ENCODE results near the gene MYO1H.

The MYO1H gene

DNA sequence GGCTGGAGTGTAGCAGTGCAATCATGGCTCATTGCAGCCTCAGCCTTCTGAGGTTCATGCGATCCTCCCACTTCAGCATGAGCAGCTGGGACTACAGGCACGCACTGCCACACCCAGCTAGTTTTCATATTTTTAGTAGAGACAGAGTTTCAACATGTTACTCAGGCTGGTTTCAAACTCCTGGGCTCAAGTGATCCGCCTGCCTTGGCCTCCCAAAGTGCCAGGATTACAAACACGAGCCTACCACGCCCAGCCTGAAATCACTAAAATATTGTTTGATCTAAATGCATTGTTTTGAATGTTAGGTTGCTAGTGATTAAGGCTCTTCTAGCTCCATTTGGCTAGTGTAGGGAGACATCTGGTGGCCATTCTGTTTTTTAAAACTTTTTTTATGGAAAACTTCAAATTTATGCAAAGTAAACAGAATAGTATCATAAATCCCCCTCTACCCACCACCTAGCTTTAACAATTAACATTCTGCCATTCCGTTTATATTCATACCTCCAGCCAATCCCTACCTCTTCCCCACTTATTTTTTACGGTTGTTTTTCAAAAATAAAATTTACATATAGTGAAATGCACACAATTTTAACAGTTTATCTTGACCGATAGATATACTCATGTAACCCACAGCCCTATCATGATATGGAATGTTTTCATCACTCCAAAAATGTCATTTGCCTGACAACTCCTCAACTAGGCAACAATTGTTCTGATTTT, 37.8 kb downstream of the MYO1H start:
- no peak for TF ChIP-seq TAF1 (IDR thresholded peaks at IDR 0.05; ENCODE audit: borderline replicate concordance, insufficient read depth, low read length)
- no peak for TF ChIP-seq POLR2AphosphoS5 (IDR thresholded peaks at IDR 0.05; ENCODE audit: low read depth, low read length)
- TF ChIP-seq SIN3A (IDR thresholded peaks at IDR 0.05; ENCODE audit: borderline replicate concordance, insufficient read depth, low read length) = no peak
- no peak for TF ChIP-seq FOXP2 (optimal IDR thresholded peaks at IDR 0.05; ENCODE audit: borderline replicate concordance, extremely low read depth, extremely low read length, insufficient read depth)
- no peak for TF ChIP-seq REST (IDR thresholded peaks at IDR 0.05; ENCODE audit: insufficient read depth in 1 of 2, low read depth in 2 of 2, low read length in 2 of 2)

DNA sequence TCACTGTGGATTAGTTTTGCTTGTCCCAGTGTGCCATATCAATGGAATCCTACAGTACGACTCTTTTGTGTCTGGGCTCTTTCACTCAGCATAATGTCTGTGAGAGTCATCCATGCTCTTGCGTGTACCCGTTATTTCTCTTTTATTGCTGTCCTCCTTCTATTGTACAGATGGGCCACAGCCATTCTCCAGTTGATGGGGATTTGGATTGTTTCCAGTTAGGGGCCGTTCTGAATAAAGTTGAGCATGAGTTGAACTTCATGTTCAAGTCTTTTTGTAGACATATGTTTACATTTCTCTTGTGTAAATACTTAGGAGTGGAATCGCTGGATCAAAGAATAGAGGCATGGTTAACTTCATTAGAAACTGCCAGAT, 38.3 kb downstream of the MYO1H start:
- TF ChIP-seq TAF1 (IDR thresholded peaks at IDR 0.05; ENCODE audit: borderline replicate concordance, insufficient read depth, low read length) (no peak), POLR2AphosphoS5 (IDR thresholded peaks at IDR 0.05; ENCODE audit: low read depth, low read length) (no peak), FOXP2 (optimal IDR thresholded peaks at IDR 0.05; ENCODE audit: borderline replicate concordance, extremely low read depth, extremely low read length, insufficient read depth) (no peak), SIN3A (IDR thresholded peaks at IDR 0.05; ENCODE audit: borderline replicate concordance, insufficient read depth, low read length) (no peak), REST (IDR thresholded peaks at IDR 0.05; ENCODE audit: insufficient read depth in 1 of 2, low read depth in 2 of 2, low read length in 2 of 2) (no peak)

DNA sequence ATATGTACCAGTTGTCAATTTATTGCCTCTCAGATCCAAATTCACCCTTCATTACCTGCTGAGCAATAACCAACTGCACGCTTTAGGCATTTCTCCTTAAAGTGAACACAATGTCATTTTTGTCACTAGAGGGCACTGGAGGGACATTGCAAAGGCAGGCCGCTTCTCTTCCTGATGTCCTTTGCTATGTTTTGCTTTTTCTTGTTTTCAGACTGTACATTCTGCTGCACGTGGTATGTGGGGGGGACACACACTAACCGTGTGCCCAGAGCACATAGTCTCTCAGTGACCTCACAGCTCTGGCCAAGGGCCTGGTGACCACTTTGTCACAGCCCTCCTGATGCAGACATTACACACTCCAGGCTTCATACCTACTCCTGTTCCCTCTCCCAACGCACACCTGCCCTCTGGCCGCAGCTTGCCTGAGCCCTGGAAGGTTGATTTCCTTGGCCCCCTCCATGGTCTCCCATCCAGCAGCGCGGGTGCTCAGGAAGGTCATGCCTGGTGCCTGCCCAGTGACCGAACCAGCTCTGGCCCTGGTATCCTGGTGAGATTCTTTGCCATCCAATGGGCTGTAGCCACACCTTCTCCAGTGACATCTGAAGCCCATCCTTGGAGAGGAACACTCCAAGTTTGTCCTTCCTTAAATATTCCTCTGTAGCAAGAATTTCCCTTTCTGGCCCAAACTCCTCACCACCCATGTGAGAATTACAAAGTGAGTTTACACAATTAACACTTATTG, 39.9 kb downstream of the MYO1H start:
- TF ChIP-seq REST (IDR thresholded peaks at IDR 0.05; ENCODE audit: insufficient read depth in 1 of 2, low read depth in 2 of 2, low read length in 2 of 2) = no peak
- no peak for TF ChIP-seq FOXP2 (optimal IDR thresholded peaks at IDR 0.05; ENCODE audit: borderline replicate concordance, extremely low read depth, extremely low read length, insufficient read depth)
- TF ChIP-seq TAF1 (IDR thresholded peaks at IDR 0.05; ENCODE audit: borderline replicate concordance, insufficient read depth, low read length) = no peak
- TF ChIP-seq POLR2AphosphoS5 (IDR thresholded peaks at IDR 0.05; ENCODE audit: low read depth, low read length) = no peak
- no peak for TF ChIP-seq SIN3A (IDR thresholded peaks at IDR 0.05; ENCODE audit: borderline replicate concordance, insufficient read depth, low read length)

DNA sequence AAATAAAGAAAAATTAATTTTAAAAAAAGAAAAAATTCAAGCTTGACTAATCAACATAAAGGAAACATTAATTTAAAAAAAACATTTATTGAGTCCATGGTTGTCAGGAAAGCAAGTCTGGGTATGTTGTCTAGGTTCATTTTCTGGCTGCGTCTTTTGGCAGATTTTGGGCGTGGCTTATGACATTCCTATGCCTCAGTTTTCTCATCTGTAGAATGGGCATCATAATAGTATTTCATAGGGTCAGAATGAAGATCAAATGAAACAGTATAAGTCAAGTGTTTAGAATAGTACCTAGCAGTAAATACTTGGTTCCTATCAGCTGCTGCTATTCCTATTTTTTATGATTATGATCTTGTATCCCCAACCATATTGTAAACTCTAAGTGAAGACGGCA, 40.5 kb downstream of the MYO1H start:
- TF ChIP-seq REST (IDR thresholded peaks at IDR 0.05; ENCODE audit: insufficient read depth in 1 of 2, low read depth in 2 of 2, low read length in 2 of 2) = no peak
- no peak for TF ChIP-seq POLR2AphosphoS5 (IDR thresholded peaks at IDR 0.05; ENCODE audit: low read depth, low read length)
- TF ChIP-seq SIN3A (IDR thresholded peaks at IDR 0.05; ENCODE audit: borderline replicate concordance, insufficient read depth, low read length) = no peak
- no peak for TF ChIP-seq FOXP2 (optimal IDR thresholded peaks at IDR 0.05; ENCODE audit: borderline replicate concordance, extremely low read depth, extremely low read length, insufficient read depth)
- TF ChIP-seq TAF1 (IDR thresholded peaks at IDR 0.05; ENCODE audit: borderline replicate concordance, insufficient read depth, low read length) = no peak

All from PFSK-1 (cell line).